HG03342 (cell line): ENCODE data around the gene PAPSS1.
"Not testable (repeated sequence)": the region's sequence is repeated elsewhere in the genome, so short reads cannot be mapped to it uniquely, and the experiment has no call there.

Experiments
- ATAC-seq: cut with Tn5 transposase; IDR thresholded peaks from one replicate; pipeline ENCODE4 v1.9.1; 2021; ENCODE audit warnings: mild to moderate bottlenecking, moderate library complexity; ENCODE audit not compliant: unreplicated experiment

The PAPSS1 gene

DNA sequence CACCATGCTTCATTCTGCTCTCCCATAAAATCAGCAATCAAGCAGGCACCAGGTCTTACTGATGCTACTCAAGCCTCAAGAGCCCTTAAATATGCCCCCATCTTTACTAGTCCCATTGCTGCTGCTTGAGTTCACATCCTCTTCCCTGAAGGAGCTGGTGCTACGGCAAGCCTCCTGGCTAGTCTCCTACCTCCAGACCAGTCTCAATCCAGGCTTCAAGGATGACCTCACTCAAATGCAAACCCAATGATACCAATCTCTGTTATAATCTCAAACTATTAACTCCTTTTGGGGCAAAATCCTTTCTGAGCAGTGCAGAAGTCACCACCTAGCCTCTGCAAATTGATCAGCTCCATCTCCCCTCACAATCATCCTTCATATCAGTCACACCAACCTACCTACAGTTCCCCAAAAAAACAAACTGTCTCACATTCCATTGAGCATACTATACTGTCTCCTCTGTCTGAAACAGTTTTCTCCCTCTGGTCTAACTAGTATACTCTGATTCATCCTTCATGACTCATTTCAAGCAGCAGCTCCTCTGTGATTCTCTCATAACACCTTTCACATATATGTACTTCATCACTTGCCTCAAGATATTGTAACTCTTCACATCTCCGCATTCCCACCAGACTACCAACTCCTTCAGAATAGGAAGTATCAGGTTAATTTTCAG lies 30.0 kb downstream of the PAPSS1 start:
- peak; percentile 72 for ATAC-seq

DNA sequence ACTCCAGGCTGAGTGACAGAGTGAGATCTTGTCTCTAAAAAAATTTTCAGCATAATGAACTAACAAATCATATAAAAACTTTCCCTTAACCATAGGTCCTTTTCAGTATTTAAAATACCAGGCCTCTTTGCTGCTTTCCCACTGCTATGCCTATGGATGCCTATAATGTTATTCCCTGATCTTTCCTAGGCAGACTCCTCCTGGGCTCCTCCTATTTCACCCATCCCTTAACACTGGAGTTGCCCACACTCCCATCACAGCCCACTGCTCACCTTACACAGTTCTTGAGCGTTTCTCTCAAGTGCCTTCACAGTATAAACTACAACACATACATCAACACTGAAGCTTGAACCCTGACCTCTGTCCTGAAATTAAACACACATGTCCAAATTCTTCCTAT lies 31.6 kb downstream of the PAPSS1 start:
- ATAC-seq: no peak

DNA sequence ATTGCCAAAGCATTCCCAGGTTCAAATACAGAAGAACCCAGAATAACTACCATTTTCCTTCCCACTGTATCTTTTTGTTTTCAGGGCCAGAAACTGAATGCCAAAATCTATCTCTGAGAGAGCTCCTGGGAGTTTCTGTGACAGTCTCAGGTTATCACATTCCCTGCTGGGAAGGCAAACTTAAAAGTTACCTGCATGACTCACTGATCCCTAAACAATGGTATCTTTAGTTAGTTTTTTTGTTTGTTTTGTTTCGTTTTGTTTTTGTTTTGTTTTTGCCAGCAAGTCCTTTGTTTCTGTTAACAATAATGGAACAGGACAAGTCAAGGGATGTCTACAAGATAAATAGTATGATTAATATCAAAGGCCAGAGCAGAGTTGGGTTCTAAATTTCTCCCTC lies 34.3 kb downstream of the PAPSS1 start:
- no peak for ATAC-seq

DNA sequence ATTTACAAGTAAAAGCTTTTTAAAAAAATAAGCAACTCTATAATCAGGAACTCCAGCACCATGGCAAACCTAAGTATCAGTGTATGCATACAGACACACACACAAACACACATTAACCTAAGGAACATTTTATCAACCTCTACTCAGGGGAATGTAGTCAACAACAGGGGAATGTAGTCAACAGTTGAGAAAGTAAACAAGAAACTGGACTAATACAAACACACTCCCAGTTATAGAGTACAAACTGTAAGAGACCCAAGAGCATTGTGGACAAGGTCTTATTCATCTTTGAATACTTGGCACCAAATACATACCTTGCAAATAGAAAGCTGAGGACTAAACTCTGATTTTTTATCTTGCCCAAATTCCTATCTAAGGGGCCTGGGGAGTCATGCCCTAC lies 36.2 kb downstream of the PAPSS1 start:
- ATAC-seq: no peak

DNA sequence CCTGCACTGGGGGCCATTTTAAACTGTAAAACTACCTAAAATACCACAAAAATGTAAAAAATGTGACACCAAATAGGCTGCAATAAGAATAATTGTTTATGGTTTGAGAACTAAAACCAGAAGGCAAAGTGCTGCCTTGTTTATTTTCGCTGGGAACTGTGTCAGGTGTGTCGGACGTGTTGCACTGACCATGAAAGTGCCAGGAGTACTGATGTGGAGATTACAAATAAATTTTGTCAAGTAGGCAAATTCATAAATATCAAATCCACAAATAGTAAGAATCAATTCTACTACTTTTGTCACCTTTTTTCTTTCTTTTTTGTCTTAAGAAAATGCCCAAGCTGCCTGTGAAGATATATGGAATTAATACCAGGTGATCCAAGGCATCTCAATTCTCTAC lies 37.7 kb downstream of the PAPSS1 start:
- ATAC-seq: no peak

DNA sequence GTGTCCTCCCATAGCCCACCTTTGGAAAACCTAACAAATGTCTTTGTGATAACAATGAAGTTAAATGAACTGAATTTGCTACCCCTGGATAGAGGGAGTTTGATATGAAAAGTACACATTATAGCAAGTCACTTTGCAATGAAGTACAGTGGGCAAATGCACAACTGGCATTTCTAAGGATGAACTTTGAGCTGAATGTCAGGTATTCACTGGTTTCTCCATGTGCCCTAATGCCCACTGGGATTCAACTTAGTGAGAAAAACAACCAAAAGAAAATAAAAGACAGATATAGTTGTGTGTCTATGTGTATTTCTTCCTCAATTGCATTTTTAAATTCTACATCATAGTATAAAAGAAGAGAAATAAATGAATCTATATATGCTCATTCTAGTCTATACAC lies 51.0 kb downstream of the PAPSS1 start:
- ATAC-seq: no peak

DNA sequence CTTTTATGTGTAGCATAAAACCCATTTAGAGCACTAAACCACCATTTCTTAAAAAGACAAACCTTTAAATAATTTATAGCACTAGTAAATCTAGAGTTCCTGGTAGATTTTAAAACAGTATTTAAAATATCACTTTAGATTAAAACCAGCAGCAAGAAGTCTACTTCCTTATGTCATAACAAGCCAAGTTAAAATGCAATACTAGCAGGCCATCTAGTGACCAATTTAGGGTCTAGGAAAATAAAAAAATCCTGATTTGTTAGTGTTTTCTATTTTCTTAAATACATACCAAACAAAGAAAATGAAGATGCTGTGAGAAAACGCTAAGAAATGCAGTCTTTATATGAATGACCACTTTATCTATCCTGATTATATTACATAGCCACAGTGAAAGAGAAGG lies 53.9 kb downstream of the PAPSS1 start:
- ATAC-seq: no peak

DNA sequence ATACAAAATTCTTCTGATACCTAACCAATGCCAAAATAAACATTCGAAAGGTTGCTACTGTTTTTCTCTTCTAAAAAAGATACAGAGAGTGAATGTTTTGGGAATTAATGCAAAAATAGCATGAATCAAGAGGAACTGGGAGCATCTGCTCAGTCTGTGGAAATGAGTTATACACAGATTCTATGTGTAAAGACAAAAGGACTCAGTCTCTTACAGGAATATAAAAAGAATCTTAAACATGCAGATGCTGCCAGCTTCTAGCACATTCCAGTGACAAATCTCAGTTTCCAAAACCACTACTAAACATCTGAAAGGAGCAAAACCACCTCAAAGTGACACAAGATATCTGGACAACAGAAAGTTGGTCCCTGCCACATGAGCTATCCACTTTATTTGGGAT lies 55.0 kb downstream of the PAPSS1 start:
- ATAC-seq: no peak

DNA sequence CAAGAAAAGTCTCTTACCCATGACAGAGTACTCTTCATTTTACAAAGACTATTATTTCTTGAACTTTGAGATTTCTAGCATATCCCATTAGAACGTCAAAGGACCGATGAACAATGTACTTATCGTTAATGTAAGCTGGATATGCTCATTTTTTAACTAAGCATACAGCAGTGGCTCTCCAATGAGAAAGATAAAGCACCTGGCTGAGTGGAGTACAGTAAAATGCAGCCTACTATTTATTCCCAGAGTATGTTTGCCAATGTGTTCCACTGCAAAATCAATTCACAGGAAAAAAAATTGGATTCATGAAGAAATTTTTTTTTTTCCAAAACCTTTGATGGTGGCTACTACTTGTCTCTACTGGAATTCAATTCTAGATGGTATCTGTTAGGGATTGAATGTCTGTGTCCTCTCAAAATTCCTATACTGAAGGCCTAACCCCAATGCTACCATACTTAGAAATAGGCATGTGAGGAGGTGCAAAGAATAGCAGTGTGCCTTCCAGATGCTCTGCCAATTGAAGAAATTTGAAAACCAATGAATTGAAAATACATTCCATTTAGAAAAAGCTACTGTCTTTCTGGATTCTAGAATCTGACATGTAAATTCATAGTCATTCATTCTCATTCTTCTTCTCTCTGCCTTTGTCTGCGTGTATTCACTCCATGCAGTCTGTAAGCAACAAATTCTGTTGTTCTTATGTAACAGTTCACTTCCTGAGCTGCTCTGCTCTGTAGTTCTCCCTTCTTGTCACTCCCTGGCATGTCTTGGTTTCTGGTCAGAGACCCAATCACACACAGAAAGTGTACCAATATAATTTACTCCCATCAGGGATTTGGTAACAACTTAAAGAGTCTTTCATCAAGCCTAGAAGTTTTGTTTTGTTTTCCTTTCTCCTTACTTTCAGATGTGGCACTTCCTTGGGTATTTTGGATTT lies 61.4 kb downstream of the PAPSS1 start:
- no peak for ATAC-seq

DNA sequence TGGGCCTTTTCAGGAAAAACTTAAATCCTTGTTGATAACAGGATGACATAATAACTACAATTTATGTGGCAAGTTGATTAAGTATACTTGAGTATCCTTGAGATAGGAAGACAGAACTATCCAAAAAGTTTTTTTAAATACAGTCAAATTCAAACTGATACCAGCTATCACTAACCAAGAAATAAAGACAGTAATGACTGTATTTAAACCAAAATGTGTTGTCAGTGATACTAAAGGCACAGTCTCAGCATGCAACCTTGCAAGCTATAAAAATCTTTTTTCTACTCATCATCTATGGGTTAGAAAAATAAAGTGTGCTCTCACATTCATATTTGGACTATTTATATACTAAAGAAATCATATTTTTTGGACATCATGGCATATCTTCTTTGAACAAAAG lies 64.7 kb downstream of the PAPSS1 start:
- no peak for ATAC-seq

DNA sequence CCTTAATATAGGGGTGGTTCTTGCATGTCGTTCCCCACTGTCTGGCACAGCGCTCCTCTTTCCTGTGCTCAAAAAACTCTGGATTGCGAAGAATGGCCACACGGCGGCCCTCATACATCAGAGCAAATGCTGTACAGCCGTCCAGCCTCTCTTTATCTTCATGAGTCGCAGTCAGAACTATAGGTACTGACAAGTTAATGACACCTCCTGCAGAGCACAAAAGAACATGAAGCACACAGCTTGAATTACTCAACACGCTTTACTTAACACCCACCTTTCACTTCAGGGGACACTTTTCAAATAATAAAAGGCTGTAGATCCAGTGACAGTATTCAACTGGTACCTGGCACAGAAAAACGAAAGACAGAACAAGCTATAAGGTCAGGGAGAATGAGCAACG lies 65.3 kb downstream of the PAPSS1 start:
- ATAC-seq: no peak

DNA sequence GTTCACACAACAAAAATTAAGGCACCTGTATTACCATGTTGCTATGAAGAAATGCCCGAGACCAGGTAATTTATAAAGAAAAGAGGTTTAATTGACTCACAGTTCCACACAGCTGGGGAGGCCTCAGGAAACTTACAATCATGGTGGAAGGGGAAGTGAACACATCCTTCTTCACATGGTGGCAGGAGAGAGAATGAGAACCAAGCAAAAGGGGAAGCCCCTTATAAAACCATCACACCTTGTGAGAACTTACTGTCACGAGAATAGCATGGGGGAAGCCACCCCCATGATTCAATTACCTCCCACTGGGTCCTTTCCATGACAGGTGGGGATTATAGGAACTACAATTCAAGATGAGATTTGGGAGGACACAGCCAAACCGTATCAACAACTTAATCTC lies 68.6 kb downstream of the PAPSS1 start:
- ATAC-seq: not testable (repeated sequence)

DNA sequence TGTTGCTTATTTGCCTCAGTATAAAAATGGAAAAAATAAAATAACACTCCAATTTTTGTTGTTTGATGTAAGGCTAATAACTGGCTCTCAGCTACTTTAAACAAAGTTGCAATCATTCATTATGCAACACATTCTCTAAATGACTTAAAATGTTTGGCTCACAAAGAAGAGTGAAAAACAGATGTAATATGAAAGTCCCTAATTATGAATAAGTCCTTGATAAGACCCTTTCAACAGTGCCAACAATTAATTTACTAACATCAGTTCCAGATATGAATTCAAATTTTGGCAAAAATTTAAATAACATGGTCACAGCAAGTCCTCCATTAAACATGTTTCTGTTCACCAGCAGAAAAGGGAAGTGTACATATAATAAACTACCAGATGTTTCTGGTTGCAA lies 69.8 kb downstream of the PAPSS1 start:
- no peak for ATAC-seq

DNA sequence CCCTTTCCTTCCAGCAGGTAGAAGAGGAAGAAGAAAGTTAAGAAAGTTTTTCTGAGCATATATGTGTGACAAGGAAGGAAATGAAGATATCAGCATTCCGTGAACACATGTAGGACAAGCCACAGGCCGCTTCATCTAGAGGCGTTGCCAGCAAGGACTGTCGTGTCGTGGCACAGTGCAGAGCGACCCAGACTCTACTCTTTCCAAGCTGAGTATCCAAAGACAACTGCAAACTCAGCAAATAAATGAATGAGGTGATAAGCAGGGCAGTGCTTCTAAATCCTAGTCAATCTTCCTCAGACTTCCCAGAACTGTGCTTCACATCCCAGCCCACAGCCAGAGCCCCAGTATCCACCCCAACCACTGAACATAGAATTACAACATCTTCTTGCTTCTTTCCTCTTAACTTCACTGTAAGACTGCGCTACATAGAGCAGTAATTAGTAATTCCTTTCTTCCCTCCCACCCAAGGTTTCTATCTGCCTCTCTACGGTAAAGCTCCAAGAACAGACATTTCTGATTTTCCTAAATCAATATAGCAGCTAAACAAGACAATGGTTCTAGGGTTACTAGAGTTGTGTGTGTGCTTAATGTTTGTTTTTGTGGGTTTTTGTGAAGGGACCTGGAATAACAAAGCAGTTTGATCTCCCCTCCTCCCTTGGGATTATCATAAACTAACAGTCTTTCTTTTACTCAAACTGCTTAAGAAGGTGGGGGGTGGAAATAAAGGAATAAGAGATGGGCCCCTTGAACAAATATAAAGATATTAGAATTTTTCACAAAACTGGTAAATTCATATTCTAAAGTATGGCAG lies 71.6 kb downstream of the PAPSS1 start:
- no peak for ATAC-seq

DNA sequence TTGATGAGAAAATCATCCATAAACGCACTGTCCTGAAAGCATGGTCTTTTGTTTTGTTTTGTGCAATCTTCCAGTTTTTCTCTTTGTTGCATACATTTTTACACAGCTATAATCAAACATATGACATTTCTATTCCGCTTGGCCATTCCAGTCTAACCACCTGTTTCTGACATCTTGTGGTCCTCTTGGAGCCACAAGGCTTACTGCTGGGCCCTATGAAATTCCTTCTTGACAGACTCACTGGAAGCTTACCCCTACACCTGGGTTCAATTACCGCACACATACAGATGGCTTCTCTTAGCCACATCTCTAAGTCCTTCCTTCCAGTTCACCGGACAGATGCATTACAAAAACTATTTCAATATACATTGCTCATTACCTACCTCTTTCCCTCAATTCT lies 72.4 kb downstream of the PAPSS1 start:
- no peak for ATAC-seq

DNA sequence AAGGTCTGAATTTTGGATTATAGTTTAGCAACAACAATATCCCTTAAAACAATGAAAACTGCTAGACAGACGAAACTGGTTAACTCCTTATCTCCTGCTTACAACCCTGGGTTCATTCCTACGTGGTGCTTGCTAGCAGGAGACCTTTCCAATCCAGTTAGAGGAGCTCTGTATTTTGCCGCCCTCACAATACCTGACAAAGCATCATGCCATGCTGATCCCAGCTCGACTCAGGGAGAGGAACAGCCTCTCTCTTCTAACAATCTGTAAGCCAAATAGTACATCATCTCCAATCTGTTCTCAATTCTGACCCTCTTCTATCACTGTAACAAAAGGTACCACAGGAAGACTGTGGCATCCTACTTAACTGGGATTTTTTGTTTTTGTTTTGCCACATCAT lies 74.4 kb downstream of the PAPSS1 start:
- ATAC-seq: no peak

DNA sequence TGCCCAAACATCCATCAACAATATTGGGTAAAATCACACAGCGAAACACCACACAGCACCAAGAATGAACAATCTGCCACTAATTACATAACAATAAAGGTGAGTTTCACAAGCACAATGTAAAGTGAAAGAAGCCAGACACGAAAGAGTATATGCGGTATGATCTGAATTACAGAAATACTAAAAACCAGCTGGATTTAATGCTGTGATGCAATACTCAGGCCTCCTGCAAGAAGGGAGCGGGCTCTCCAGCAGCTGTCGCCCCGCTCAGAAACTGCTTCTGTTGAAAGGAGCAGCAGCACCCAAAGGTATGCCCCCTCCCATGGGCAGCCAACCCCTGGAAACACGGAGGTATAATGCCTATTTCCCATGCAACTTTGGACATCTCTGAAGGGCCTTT lies 77.0 kb downstream of the PAPSS1 start:
- no peak for ATAC-seq

DNA sequence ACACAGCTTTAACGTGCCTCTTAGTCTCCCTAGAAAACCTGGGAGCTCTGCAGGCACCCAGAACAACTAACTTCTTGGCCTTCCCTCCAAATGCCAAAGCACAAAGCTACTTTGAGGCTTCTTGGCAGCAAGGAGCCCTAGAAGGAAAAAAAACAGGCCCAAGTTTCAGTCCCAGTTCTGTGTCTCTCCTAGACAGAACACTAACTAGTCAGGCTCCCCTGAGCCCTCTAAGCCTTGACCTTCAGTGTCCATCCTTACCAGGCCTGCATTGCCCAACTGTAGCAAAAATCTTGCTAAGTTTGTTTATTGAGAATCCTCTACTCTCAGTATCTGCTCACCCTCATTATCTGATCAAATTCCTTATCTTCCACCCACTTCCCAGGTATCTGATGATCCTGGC lies 79.2 kb downstream of the PAPSS1 start:
- ATAC-seq: no peak

DNA sequence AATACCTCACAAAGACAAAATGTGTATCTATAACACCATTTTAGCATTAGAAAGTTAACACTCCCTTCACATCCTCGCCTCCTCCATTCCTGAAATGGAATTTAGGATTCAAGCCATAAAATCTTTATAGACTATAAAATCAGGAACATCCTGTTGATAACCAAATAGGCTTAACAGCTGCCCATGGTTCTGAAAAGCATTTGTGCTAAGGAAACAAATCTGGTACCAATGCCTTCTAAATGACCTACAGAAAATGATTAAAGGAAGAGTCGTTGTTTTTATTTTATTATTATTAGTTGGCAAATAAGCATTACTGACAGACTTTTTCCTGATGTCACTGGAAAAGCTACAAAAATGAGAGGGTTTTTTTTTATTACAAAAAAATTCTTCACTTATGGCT lies 79.8 kb downstream of the PAPSS1 start:
- no peak for ATAC-seq

DNA sequence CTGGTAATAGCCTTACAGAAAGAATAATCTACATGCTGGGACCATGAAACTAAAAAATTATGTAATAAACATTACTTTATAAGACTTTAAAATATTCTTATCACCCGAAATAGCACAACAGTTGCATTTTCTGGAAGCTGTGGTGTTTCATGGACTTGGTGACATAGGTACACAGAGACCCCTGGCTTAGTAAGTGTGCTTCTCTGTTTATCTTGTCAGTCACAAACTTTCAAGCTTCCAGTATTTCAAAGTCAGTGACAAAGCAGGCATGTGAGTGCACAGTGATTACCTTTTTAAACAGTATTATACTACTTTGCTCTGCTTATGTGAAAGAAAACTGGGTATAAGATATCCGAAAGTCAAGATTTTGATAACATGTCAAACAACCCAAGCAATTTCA lies 84.3 kb downstream of the PAPSS1 start:
- no peak for ATAC-seq

DNA sequence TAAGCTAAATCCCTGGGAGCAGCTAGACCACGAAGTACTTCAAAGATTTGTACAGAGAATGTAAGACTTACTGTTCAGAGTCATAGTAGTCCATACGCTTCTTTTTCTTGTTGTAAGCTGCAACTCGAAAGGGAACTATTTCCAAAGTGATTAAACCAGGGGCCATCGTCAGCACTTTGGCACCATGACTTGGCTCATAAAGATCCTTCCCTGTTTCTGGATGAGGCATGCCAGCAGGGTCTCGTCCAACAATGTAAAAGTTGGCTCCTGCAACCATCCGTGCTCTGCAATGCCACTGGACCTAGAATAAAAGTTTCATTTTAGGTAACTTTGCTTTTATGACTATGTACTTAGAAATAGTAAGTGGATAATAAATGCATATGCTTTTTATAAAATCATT lies 88.5 kb downstream of the PAPSS1 start:
- ATAC-seq: no peak
